OCI-LY7 (cell line): Measurements from ENCODE around the gene IPO13. TPM values are rescaled to one million over a fixed set of nuclear protein-coding genes. Genes with fewer than 3 reads are reported as not detected.

Experiments used
- BruUV-seq: library from RNA; stranded (reverse); fragments of 400-500 nt; replicated peaks from 2 replicates; lab custom pipeline; 2021; lab: Mats Ljungman, UMichigan
- CTCF ChIA-PET: fragments of 300-600 bp; sonication (Branson Sonifier 250); formaldehyde crosslinking; loops from one replicate; lab custom pipeline; 2022; ENCODE audit warnings: antibody characterized with exemption; ENCODE audit not compliant: unreplicated experiment; lab: Charles Lee
- POLR2A ChIA-PET: fragments of 300-600 bp; sonication (Branson Sonifier 250); formaldehyde crosslinking; loops from one replicate; lab custom pipeline; 2022; ENCODE audit warnings: antibody characterized with exemption; lab: Charles Lee
- DNase-seq: peaks from one replicate; pipeline ENCODE4 v3.0.0-alpha.2; 2015; ENCODE audit warnings: low spot score
- H2AFZ ChIP-seq: fragments of 200-600 bp; sonication (generic), shearing (Covaris generic); 2 replicates; pipeline ENCODE4 v1.6.1; 2014; ENCODE audit warnings: mild to moderate bottlenecking, antibody characterized with exemption, low read length, moderate library complexity
- H3K27ac ChIP-seq: fragments of 200-600 bp; sonication (generic); 2 replicates; pipeline ENCODE4 v1.5.1; 2014; ENCODE audit warnings: mixed run types, low read depth, mild to moderate bottlenecking, moderate library complexity, low read length, inconsistent platforms; ENCODE audit not compliant: poor library complexity, severe bottlenecking
- H3K36me3 ChIP-seq: fragments of 200-600 bp; sonication (generic); 2 replicates; pipeline ENCODE4 v1.6.1; 2014; ENCODE audit warnings: mild to moderate bottlenecking, antibody characterized with exemption, low read length, moderate library complexity, mixed read lengths; ENCODE audit not compliant: insufficient read depth
- H3K4me1 ChIP-seq: fragments of 200-600 bp; sonication (generic); 2 replicates; pipeline ENCODE4 v1.5.1; 2014; ENCODE audit warnings: mild to moderate bottlenecking, low read length; ENCODE audit not compliant: insufficient read depth, poor library complexity, severe bottlenecking
- H3K4me2 ChIP-seq: fragments of 200-600 bp; sonication (generic); 2 replicates; pipeline ENCODE4 v1.6.1; 2014; ENCODE audit warnings: mild to moderate bottlenecking, low read length
- H3K4me3 ChIP-seq: fragments of 200-600 bp; sonication (generic); 2 replicates; pipeline ENCODE4 v1.5.1; 2014; ENCODE audit warnings: mild to moderate bottlenecking, low read depth, low read length; ENCODE audit not compliant: poor library complexity, severe bottlenecking
- H3K79me2 ChIP-seq: fragments of 200-600 bp; sonication (generic); 2 replicates; pipeline ENCODE4 v1.6.1; 2016; ENCODE audit warnings: low read depth, mild to moderate bottlenecking, low read length, moderate library complexity, mixed read lengths; ENCODE audit not compliant: insufficient read depth
- H3K9me2 ChIP-seq: fragments of 200-600 bp; sonication (generic); 2 replicates; pipeline ENCODE4 v1.6.1; 2016; ENCODE audit warnings: mild to moderate bottlenecking, low read length, mixed read lengths; ENCODE audit not compliant: insufficient read depth
- H3K9me3 ChIP-seq: fragments of 200-600 bp; sonication (generic); 2 replicates; pipeline ENCODE4 v1.6.1; 2014; ENCODE audit warnings: mild to moderate bottlenecking, mixed run types, low read length, mixed read lengths
- H4K20me1 ChIP-seq: fragments of 200-600 bp; sonication (generic); 2 replicates; pipeline ENCODE4 v1.6.1; 2014; ENCODE audit warnings: mild to moderate bottlenecking, antibody characterized with exemption, low read length, moderate library complexity, mixed read lengths; ENCODE audit not compliant: insufficient read depth
- EZH2phosphoT487 ChIP-seq: fragments of 200-600 bp; sonication (generic); IDR thresholded peaks from 2 replicates; pipeline ENCODE4 v1.6.1; 2018; ENCODE audit warnings: low read depth, borderline replicate concordance, mild to moderate bottlenecking, mixed run types, antibody characterized with exemption, low read length, moderate library complexity, mixed read lengths
- intact Hi-C: fragments of 100-400 bp; cut with micrococcal nuclease; formaldehyde crosslinking; loops from one replicate; pipeline ENCODE4 v1.10.0; 2022; ENCODE audit not compliant: unreplicated experiment
- total RNA-seq, 2 experiments: library from RNA; depleted of rRNA in 1 of 2; stranded (reverse); fragments of >200 nt in 1 of 2; shearing (Covaris generic) in 1 of 2; gene quantifications; 2 replicates each; pipeline ENCODE4 v1.2.3, GENCODE V29; 2014 to 2022
- TF ChIP-seq, protein P1 (sequence below): fragments of 200-600 bp; sonication (generic); conservative IDR thresholded peaks from 2 replicates; pipeline ENCODE4 v1.5.1; 2014; ENCODE audit warnings: mild to moderate bottlenecking, antibody characterized with exemption, low read length, moderate library complexity, mixed read lengths

The IPO13 gene
- total RNA-seq, 2 experiments from 2014 or later = 17.8 to 24.1 TPM

DNA sequence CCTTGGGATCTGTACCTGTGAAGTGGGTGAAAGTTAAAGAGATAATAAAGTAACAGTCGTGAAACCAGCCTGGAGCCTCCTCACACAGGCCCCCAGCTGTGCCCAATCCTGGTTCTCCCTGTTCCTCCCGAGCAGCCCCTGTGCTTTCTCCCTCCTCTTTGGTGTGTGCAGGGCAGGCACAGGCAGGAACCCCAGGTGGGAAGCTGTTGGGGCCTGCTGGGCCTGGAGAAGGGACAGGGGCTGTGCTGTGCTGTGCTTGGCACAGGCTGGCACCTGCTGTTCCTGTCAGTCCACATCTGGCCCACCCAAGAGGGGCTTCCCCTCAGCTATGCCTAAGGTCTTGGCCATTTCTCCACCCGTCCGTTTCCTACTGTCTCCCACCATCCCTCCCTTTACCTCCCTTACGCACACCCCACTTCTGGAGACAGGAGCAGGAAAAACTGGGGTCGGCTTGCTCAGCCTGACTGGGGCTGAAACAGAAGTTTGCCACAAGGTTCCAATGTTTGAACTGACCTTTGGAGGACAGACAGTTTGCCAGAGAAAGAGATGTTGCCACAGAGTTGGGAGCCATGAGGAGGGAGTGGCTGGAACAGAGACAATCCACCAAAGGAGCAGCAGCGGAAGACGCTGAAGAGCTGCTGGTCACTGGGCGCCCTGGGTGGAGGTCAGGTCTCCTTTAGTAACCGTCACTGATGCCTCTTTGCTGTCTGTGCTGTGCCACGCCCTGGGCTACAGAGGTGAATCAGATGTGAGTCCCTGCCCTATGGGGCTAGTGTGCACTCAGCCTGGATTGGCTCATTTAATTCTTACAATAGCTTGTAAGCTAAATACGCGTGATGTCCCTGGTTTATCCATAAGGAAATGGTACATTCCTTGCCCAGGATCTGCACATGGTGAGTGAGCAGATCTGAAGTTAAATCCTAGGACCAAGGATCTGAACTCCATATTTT, 31.9 kb upstream of the IPO13 start:
- POLR2A ChIA-PET = no interaction called here
- H3K4me2 ChIP-seq = no peak overlapping the region
- H3K4me3 ChIP-seq = no peak overlapping the region

DNA sequence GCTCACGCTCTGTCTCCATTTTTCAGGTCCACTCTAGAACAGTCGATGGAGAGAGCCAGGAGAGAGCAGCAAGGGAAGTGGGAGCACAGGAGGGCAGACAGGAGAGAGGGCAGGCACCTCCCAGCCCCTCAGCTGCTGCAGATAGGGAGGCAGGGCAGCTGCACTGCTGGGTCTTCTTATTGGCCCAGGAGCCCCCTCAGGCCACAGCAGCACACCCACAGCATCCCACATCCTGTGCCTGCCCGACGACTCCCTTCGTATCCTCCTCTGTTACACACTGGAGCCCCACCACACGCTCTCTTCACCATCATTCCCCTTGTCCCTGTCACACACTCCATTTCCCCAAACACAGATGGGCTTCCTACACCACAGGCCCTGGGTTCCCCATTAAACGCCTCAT, 26.8 kb upstream of the IPO13 start:
- POLR2A ChIA-PET = no interaction called here
- Histone ChIP-seq H3K79me2 (no peaks in the 10 kb centered on the region), H3K27ac (no peak overlapping the region), H3K4me2 (no peak overlapping the region), H3K9me3 (no peaks in the 10 kb centered on the region), H4K20me1 (no peaks in the 10 kb centered on the region), H2AFZ (no peak overlapping the region), H3K9me2 (no peaks in the 10 kb centered on the region), H3K4me1 (no peaks in the 10 kb centered on the region), H3K4me3 (no peak overlapping the region), H3K36me3 (no peaks in the 10 kb centered on the region)
- DNase-seq = no peak
- no TSS peak for BruUV-seq
- CTCF ChIA-PET = interaction anchor here (1.5 kb wide), 1 partner anchor 155 kb away, joined by 3 read pairs; no protein-coding TSS in a partner anchor
- intact Hi-C loops = no loop called here
- no peak for TF ChIP-seq EZH2phosphoT487
- TF ChIP-seq, protein P1, sequence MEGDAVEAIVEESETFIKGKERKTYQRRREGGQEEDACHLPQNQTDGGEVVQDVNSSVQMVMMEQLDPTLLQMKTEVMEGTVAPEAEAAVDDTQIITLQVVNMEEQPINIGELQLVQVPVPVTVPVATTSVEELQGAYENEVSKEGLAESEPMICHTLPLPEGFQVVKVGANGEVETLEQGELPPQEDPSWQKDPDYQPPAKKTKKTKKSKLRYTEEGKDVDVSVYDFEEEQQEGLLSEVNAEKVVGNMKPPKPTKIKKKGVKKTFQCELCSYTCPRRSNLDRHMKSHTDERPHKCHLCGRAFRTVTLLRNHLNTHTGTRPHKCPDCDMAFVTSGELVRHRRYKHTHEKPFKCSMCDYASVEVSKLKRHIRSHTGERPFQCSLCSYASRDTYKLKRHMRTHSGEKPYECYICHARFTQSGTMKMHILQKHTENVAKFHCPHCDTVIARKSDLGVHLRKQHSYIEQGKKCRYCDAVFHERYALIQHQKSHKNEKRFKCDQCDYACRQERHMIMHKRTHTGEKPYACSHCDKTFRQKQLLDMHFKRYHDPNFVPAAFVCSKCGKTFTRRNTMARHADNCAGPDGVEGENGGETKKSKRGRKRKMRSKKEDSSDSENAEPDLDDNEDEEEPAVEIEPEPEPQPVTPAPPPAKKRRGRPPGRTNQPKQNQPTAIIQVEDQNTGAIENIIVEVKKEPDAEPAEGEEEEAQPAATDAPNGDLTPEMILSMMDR = no peak

More for the DNA sequence above, 31.9 kb upstream of the IPO13 start:
- Histone ChIP-seq H3K27ac (no peak overlapping the region), H3K9me2 (no peaks in the 10 kb centered on the region), H3K36me3 (no peaks in the 10 kb centered on the region), H3K4me1 (no peaks in the 10 kb centered on the region), H3K9me3 (no peaks in the 10 kb centered on the region), H3K79me2 (no peaks in the 10 kb centered on the region), H4K20me1 (no peaks in the 10 kb centered on the region), H2AFZ (no peak overlapping the region)
- no peak for DNase-seq
- no TSS peak for BruUV-seq
- CTCF ChIA-PET = no interaction called here
- intact Hi-C loops = no loop called here
- TF ChIP-seq, protein P1 = no peak
- TF ChIP-seq EZH2phosphoT487 = no peak

DNA sequence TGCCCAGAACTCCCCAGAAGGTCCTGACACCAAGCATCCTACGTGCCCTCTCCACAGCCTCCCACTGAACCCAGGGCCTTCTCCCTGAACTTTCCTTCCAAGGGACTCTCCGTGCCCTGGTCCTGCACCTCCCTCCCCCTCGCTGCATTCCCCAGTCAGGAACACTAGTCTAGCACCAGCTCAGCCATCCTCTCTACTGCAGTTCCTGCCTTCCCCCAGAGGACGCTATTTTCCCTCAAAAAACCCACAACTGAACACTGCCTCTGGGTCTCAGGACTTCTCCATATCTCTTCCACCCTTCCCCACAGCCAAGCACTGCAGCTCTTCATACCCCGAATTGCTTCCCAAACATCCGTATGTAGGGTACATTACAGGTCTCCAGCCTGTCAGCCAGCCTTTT, 25.7 kb upstream of the IPO13 start:
- Histone ChIP-seq H3K9me2 (no peaks in the 10 kb centered on the region), H3K4me2 (no peak overlapping the region), H3K4me1 (no peaks in the 10 kb centered on the region), H3K36me3 (no peaks in the 10 kb centered on the region), H2AFZ (no peak overlapping the region), H4K20me1 (no peaks in the 10 kb centered on the region), H3K79me2 (no peaks in the 10 kb centered on the region), H3K4me3 (no peak overlapping the region), H3K27ac (no peak overlapping the region), H3K9me3 (no peaks in the 10 kb centered on the region)
- no peak for DNase-seq
- intact Hi-C loops = no loop called here
- ChIA-PET POLR2A (no interaction called here), CTCF (interaction anchor here (1.5 kb wide), 1 partner anchor 156 kb away, joined by 3 read pairs; no protein-coding TSS in a partner anchor)
- TF ChIP-seq EZH2phosphoT487 = no peak
- TF ChIP-seq, protein P1 = no peak
- BruUV-seq = no TSS peak
